HG02678 (cell line): ENCODE data around the gene NOL4.

Experiments used
- ATAC-seq: cut with Tn5 transposase; IDR thresholded peaks from one replicate; pipeline ENCODE4 v1.9.1; 2021; ENCODE audit warnings: mild to moderate bottlenecking, moderate library complexity; ENCODE audit not compliant: unreplicated experiment

Gene NOL4

DNA sequence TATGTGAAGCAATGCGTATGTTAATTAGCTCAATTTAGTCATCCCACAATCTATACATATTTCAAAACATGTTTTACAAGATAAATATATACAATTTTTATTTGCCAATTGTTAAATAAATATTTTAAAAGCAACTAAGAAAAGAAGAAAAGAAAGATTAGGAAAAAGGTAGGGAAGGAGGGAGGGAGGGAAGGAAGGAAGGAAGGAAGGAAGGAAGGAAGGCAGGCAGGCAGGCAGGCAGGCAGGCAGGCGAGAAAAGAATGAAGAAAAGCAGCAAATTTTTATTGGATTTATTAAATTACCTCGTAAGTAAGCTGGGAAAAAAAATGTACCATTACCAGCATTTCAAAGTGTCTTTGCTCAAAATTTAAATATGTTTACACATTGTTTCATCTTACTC, 30.5 kb downstream of the NOL4 start:
- ATAC-seq: no peak

DNA sequence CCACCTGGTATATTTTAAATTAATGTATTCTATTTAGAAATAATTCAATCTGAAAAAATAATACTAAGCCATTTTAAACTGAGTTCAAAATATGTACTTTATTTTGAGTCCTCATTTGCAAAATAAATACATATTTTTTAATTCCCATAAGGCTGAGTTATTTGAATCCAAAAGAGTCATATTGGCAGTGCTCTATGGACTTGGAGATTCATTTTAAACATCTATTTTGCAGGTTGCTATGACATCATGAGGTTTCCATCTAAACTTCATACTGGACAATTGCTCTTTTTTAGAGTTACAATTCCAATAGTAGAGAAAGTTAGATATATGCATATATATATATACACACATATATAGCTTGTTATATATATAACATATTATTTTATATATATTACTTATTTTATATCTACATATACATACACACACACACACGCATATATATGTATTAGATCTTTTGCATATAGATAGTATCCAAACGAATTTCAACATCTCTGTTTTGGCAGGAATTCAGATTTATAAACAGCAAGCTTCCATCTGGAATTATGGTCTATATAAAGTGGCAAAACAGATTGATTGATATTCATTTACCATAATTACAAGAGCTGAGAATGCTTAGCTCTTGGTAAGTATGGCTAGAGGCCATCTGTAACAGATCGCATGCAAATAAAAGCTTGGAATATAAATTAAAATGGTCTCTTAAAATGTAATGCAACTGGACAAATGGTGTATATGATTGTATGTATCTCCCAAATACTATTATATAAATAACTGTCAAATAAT, 34.9 kb downstream of the NOL4 start:
- ATAC-seq: no peak
